ENCODE measurements around the gene DAPK1. TPM values are rescaled to one million over a fixed set of nuclear protein-coding genes. Genes with fewer than 3 reads are reported as not detected.

DAPK1 gene
- total and polyA plus RNA-seq, 2 donors (not counting 1 experiment from before 2014, with no cell fraction given) = 1.7 to 2.8 TPM

DNA sequence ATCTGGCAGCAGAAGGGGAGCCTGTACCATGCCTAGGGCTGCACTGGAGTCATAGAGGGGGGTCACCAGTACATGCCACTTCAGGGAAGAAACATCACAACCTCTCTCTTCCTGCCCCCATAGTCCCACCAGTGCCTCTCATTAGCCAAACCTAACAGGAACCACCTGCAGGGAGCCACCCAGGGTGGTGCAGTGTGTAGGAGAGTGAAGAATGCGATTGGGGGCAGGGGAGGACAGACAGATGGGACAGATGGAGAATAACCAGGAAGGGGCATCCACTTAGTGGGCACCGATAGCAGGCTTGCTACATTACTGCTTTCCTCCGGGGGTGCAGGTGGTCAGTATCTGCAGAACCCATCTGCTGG lies 19.2 kb downstream of the DAPK1 start:
- DNase-seq (no peak), ATAC-seq (ENCODE audit: low read depth) (no peak)
- Histone ChIP-seq H3K79me2 (ENCODE audit: control insufficient read depth, insufficient read depth, low read length) (no peaks in the 10 kb centered on the region), H3K9me3 (ENCODE audit: control extremely low read depth in 1 of 3, control insufficient read depth in 2 of 3, insufficient read depth in 1 of 3, low read length in 2 of 3) (peaks cover 0 to 6% (median 0%) of the 10 kb centered on the region in 3 donors), H3K4me3 (ENCODE audit: control extremely low read depth in 1 of 5, extremely low read depth in 1 of 5, insufficient read depth in 1 of 5, low read depth in 2 of 5, low read length in 4 of 5) (no peak overlapping the region), H3K4me2 (replicated peaks; ENCODE audit: low read depth, low read length, poor library complexity, severe bottlenecking) (peak overlapping the region; percentile 14), H3K4me1 (ENCODE audit: control insufficient read depth in 2 of 2, insufficient read depth in 2 of 2, low read length in 2 of 2) (peaks cover 15 to 20% of the 10 kb centered on the region in 2 donors), H3K27ac (ENCODE audit: low read length in 2 of 2) (no peak overlapping the region), H3K9ac (ENCODE audit: low read length) (no peak overlapping the region), H3K36me3 (replicated peaks in 1 of 2; ENCODE audit: control extremely low read depth in 1 of 2, control insufficient read depth in 1 of 2, extremely low read depth in 1 of 2, insufficient read depth in 2 of 2, low read length in 1 of 2) (no peaks in the 10 kb centered on the region), H4K20me1 (ENCODE audit: control insufficient read depth, insufficient read depth, low read length, poor library complexity, severe bottlenecking) (no peaks in the 10 kb centered on the region), H3K27me3 (replicated peaks in 1 of 4; ENCODE audit: control extremely low read depth in 1 of 4, control insufficient read depth in 3 of 4, insufficient read depth in 4 of 4, low read length in 3 of 4) (peaks cover 0 to 13% (median 6%) of the 10 kb centered on the region in 4 experiments), H2AFZ (ENCODE audit: insufficient read depth, low read depth, low read length, poor library complexity, severe bottlenecking) (no peak overlapping the region)
- Mint-ChIP-seq H3K27me3 (peaks cover 48% of the 10 kb centered on the region), H3K4me1 (peaks cover 22% of the 10 kb centered on the region), H3K9me3 (ENCODE audit: insufficient read depth) (no peaks in the 10 kb centered on the region), H3K4me3 (no peak overlapping the region), H3K27ac (no peak overlapping the region)
- CTCF ChIA-PET = interaction anchor here (0.7 kb wide), 1 partner anchor 455 kb away, joined by 3 read pairs; no protein-coding TSS in a partner anchor
- WGBS (ENCODE audit: insufficient coverage) = 2% methylated on average over 3 of the region's 3 CpGs
- intact Hi-C loops (cut with micrococcal nuclease) = no loop called here
- TF ChIP-seq EZH2 (IDR thresholded peaks at IDR 0.05; ENCODE audit: borderline replicate concordance, insufficient read depth, low read depth, low read length, poor library complexity, severe bottlenecking) = no peak
- TF ChIP-seq, protein P1, sequence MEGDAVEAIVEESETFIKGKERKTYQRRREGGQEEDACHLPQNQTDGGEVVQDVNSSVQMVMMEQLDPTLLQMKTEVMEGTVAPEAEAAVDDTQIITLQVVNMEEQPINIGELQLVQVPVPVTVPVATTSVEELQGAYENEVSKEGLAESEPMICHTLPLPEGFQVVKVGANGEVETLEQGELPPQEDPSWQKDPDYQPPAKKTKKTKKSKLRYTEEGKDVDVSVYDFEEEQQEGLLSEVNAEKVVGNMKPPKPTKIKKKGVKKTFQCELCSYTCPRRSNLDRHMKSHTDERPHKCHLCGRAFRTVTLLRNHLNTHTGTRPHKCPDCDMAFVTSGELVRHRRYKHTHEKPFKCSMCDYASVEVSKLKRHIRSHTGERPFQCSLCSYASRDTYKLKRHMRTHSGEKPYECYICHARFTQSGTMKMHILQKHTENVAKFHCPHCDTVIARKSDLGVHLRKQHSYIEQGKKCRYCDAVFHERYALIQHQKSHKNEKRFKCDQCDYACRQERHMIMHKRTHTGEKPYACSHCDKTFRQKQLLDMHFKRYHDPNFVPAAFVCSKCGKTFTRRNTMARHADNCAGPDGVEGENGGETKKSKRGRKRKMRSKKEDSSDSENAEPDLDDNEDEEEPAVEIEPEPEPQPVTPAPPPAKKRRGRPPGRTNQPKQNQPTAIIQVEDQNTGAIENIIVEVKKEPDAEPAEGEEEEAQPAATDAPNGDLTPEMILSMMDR (IDR thresholded peaks at IDR 0.05) = no peak
- POLR2A ChIA-PET = no interaction called here

- intact Hi-C loops (cut with micrococcal nuclease) = no loop called here
- ChIA-PET CTCF (no interaction called here), POLR2A (no interaction called here)
- TF ChIP-seq EZH2 (IDR thresholded peaks at IDR 0.05; ENCODE audit: borderline replicate concordance, insufficient read depth, low read depth, low read length, poor library complexity, severe bottlenecking) = no peak
- TF ChIP-seq, protein P1 (IDR thresholded peaks at IDR 0.05) = no peak
- ATAC-seq (ENCODE audit: low read depth) (no peak), DNase-seq (no peak)
- Histone ChIP-seq H3K79me2 (ENCODE audit: control insufficient read depth, insufficient read depth, low read length) (no peaks in the 10 kb centered on the region), H2AFZ (ENCODE audit: insufficient read depth, low read depth, low read length, poor library complexity, severe bottlenecking) (no peak overlapping the region), H4K20me1 (ENCODE audit: control insufficient read depth, insufficient read depth, low read length, poor library complexity, severe bottlenecking) (no peaks in the 10 kb centered on the region), H3K4me1 (ENCODE audit: control insufficient read depth in 2 of 2, insufficient read depth in 2 of 2, low read length in 2 of 2) (peaks cover 15 to 20% of the 10 kb centered on the region in 2 donors), H3K36me3 (replicated peaks in 1 of 2; ENCODE audit: control extremely low read depth in 1 of 2, control insufficient read depth in 1 of 2, extremely low read depth in 1 of 2, insufficient read depth in 2 of 2, low read length in 1 of 2) (no peaks in the 10 kb centered on the region), H3K9ac (ENCODE audit: low read length) (no peak overlapping the region), H3K4me2 (replicated peaks; ENCODE audit: low read depth, low read length, poor library complexity, severe bottlenecking) (peak overlapping the region; percentile 14), H3K27ac (ENCODE audit: low read length in 2 of 2) (no peak overlapping the region), H3K4me3 (ENCODE audit: control extremely low read depth in 1 of 5, extremely low read depth in 1 of 5, insufficient read depth in 1 of 5, low read depth in 2 of 5, low read length in 4 of 5) (no peak overlapping the region), H3K9me3 (ENCODE audit: control extremely low read depth in 1 of 3, control insufficient read depth in 2 of 3, insufficient read depth in 1 of 3, low read length in 2 of 3) (peaks cover 0 to 6% (median 0%) of the 10 kb centered on the region in 3 donors), H3K27me3 (replicated peaks in 1 of 4; ENCODE audit: control extremely low read depth in 1 of 4, control insufficient read depth in 3 of 4, insufficient read depth in 4 of 4, low read length in 3 of 4) (peaks cover 0 to 14% (median 6%) of the 10 kb centered on the region in 4 experiments)
- Mint-ChIP-seq H3K4me1 (peaks cover 22% of the 10 kb centered on the region), H3K4me3 (peak overlapping the region; percentile 18), H3K9me3 (ENCODE audit: insufficient read depth) (no peaks in the 10 kb centered on the region), H3K27ac (no peak overlapping the region), H3K27me3 (peaks cover 48% of the 10 kb centered on the region)
- 0% methylated on average over 2 of the region's 6 CpGs for WGBS (ENCODE audit: insufficient coverage)
Observed at GRCh38 chr9:87517732-87518131, 20.1 kb downstream of the DAPK1 start.
